Measurements from ENCODE around the gene LRPAP1. TPM values are rescaled to one million over a fixed set of nuclear protein-coding genes. Genes with fewer than 3 reads are reported as not detected.

Gene LRPAP1
- polyA plus RNA-seq, 1 of the 3 experiments (the other 2 are of a cell fraction) = 209 TPM

DNA sequence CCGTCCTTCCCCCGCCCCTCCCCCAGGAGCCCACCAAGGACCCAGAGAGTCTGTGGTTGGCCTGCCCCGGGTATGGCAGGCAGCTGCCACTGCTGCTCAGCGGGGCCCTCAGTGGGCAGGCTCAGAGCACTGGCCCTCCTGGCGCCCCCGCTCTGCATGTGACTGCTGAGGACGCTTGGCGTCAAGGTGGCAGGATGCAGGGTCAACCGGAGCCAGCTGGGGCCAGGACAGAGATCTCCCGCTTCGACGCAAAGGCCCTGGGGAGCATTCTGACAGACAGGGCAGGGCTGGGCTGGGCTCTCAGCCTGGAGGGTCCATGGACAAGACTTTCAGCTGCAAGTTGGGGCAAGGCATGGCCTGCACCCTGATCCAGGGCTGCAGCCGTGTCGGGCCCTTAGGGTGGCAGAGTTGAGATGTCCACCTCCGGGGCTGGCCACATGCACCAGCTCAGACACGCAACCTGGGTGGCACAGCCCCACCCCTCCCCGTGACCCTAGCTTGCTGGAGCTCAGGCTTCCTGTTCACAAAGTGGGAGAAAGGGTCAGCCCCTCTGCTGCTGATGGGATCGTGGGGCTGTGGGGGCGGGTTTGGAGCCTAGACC, 30.3 kb downstream of the LRPAP1 start:
- H3K9ac ChIP-seq = no peak overlapping the region
- no peaks in the 10 kb centered on the region for H4K20me1 ChIP-seq (ENCODE audit: insufficient read depth)
- H3K4me1 ChIP-seq (ENCODE audit: control insufficient read depth in 1 of 2, insufficient read depth in 2 of 2, low read depth in 1 of 2, low read length in 1 of 2) = no peaks in the 10 kb centered on the region
- H3K36me3 ChIP-seq (replicated peaks in 1 of 2; ENCODE audit: control insufficient read depth in 1 of 2, insufficient read depth in 2 of 2, low read length in 1 of 2) = peaks cover 0 to 9% of the 10 kb centered on the region in 2 experiments
- TF ChIP-seq POLR2AphosphoS5 (IDR thresholded peaks at IDR 0.05; ENCODE audit: low read depth, low read length) (no peak), GATA2 (CRISPR knock-in tag; IDR thresholded peaks at IDR 0.05) (no peak), FOXJ3 (CRISPR knock-in tag; IDR thresholded peaks at IDR 0.05) (no peak), RFX5 (IDR thresholded peaks at IDR 0.05; ENCODE audit: low read length) (no peak), EZH2phosphoT487 (IDR thresholded peaks at IDR 0.05; ENCODE audit: borderline replicate concordance, low read depth) (no peak), NRF1 (IDR thresholded peaks at IDR 0.05; ENCODE audit: low read depth, low read length) (no peak), TEAD4 (IDR thresholded peaks at IDR 0.05; ENCODE audit: borderline replicate concordance, insufficient read depth) (no peak), FOXM1 (IDR thresholded peaks at IDR 0.05; ENCODE audit: low read depth) (no peak), YY1 (IDR thresholded peaks at IDR 0.05; ENCODE audit: low read depth) (no peak), MXI1 (IDR thresholded peaks at IDR 0.05; ENCODE audit: low read depth, low read length) (no peak), RXRA (IDR thresholded peaks at IDR 0.05; ENCODE audit: borderline replicate concordance, low read depth) (no peak), SIN3A (IDR thresholded peaks at IDR 0.05; ENCODE audit: borderline replicate concordance, low read depth, low read length) (no peak), EP300 (IDR thresholded peaks at IDR 0.05; ENCODE audit: borderline replicate concordance in 1 of 2, low read depth in 1 of 2, low read length in 1 of 2) (no peak), RCOR1 (IDR thresholded peaks at IDR 0.05; ENCODE audit: low read length) (no peak)
- TF ChIP-seq, protein P1, sequence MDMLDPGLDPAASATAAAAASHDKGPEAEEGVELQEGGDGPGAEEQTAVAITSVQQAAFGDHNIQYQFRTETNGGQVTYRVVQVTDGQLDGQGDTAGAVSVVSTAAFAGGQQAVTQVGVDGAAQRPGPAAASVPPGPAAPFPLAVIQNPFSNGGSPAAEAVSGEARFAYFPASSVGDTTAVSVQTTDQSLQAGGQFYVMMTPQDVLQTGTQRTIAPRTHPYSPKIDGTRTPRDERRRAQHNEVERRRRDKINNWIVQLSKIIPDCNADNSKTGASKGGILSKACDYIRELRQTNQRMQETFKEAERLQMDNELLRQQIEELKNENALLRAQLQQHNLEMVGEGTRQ (IDR thresholded peaks at IDR 0.05; ENCODE audit: borderline replicate concordance, low read depth, low read length) = no peak
- TF ChIP-seq, protein P2, sequence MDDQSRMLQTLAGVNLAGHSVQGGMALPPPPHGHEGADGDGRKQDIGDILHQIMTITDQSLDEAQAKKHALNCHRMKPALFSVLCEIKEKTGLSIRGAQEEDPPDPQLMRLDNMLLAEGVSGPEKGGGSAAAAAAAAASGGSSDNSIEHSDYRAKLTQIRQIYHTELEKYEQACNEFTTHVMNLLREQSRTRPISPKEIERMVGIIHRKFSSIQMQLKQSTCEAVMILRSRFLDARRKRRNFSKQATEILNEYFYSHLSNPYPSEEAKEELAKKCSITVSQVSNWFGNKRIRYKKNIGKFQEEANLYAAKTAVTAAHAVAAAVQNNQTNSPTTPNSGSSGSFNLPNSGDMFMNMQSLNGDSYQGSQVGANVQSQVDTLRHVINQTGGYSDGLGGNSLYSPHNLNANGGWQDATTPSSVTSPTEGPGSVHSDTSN (IDR thresholded peaks at IDR 0.05) = no peak
- TF ChIP-seq, protein P3, sequence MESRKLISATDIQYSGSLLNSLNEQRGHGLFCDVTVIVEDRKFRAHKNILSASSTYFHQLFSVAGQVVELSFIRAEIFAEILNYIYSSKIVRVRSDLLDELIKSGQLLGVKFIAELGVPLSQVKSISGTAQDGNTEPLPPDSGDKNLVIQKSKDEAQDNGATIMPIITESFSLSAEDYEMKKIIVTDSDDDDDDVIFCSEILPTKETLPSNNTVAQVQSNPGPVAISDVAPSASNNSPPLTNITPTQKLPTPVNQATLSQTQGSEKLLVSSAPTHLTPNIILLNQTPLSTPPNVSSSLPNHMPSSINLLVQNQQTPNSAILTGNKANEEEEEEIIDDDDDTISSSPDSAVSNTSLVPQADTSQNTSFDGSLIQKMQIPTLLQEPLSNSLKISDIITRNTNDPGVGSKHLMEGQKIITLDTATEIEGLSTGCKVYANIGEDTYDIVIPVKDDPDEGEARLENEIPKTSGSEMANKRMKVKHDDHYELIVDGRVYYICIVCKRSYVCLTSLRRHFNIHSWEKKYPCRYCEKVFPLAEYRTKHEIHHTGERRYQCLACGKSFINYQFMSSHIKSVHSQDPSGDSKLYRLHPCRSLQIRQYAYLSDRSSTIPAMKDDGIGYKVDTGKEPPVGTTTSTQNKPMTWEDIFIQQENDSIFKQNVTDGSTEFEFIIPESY (IDR thresholded peaks at IDR 0.05; ENCODE audit: borderline replicate concordance, low read depth) = no peak
- TF ChIP-seq, protein P4, sequence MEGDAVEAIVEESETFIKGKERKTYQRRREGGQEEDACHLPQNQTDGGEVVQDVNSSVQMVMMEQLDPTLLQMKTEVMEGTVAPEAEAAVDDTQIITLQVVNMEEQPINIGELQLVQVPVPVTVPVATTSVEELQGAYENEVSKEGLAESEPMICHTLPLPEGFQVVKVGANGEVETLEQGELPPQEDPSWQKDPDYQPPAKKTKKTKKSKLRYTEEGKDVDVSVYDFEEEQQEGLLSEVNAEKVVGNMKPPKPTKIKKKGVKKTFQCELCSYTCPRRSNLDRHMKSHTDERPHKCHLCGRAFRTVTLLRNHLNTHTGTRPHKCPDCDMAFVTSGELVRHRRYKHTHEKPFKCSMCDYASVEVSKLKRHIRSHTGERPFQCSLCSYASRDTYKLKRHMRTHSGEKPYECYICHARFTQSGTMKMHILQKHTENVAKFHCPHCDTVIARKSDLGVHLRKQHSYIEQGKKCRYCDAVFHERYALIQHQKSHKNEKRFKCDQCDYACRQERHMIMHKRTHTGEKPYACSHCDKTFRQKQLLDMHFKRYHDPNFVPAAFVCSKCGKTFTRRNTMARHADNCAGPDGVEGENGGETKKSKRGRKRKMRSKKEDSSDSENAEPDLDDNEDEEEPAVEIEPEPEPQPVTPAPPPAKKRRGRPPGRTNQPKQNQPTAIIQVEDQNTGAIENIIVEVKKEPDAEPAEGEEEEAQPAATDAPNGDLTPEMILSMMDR (IDR thresholded peaks at IDR 0.05) = no peak
- TF ChIP-seq, protein P5, sequence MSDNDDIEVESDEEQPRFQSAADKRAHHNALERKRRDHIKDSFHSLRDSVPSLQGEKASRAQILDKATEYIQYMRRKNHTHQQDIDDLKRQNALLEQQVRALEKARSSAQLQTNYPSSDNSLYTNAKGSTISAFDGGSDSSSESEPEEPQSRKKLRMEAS (IDR thresholded peaks at IDR 0.05; ENCODE audit: low read depth) = no peak
- POLR2A ChIA-PET = no interaction called here
- no peaks in the 10 kb centered on the region for H3K9me2 ChIP-seq
- no peak overlapping the region for H3K4me3 ChIP-seq (ENCODE audit: low read depth in 2 of 2, low read length in 1 of 2)
- DNase-seq = no peak
- H3K27me3 ChIP-seq (ENCODE audit: insufficient read depth) = no peaks in the 10 kb centered on the region
- no peaks in the 10 kb centered on the region for H3K79me2 ChIP-seq (ENCODE audit: insufficient read depth)
- no peak overlapping the region; a peak in 1 of 4 replicates for H3K27ac ChIP-seq (ENCODE audit: low read depth in 2 of 2, low read length in 1 of 2)
- H3K9me3 ChIP-seq = no peaks in the 10 kb centered on the region
- CTCF ChIA-PET = interaction anchor here (2.9 to 3.1 kb wide), 2 partner anchors 13 to 21 kb away, joined by 10 to 14 read pairs; no protein-coding TSS in a partner anchor
- WGBS (ENCODE audit: low lambda C conversion rate) = 94% methylated on average over 11 of the region's 19 CpGs
- H2AFZ ChIP-seq (ENCODE audit: low read depth) = no peak overlapping the region
- H3F3A ChIP-seq (replicated peaks; ENCODE audit: insufficient read depth) = no peaks in the 10 kb centered on the region
- no peak overlapping the region for H3K4me2 ChIP-seq

Data from SK-N-SH (cell line).